HG02588 (cell line): ENCODE data around the gene PITRM1.

ENCODE experiments used
- ATAC-seq: cut with Tn5 transposase; IDR thresholded peaks from one replicate; pipeline ENCODE4 v1.9.1; 2021; ENCODE audit warnings: mild to moderate bottlenecking, moderate library complexity; ENCODE audit not compliant: unreplicated experiment

PITRM1 gene

DNA sequence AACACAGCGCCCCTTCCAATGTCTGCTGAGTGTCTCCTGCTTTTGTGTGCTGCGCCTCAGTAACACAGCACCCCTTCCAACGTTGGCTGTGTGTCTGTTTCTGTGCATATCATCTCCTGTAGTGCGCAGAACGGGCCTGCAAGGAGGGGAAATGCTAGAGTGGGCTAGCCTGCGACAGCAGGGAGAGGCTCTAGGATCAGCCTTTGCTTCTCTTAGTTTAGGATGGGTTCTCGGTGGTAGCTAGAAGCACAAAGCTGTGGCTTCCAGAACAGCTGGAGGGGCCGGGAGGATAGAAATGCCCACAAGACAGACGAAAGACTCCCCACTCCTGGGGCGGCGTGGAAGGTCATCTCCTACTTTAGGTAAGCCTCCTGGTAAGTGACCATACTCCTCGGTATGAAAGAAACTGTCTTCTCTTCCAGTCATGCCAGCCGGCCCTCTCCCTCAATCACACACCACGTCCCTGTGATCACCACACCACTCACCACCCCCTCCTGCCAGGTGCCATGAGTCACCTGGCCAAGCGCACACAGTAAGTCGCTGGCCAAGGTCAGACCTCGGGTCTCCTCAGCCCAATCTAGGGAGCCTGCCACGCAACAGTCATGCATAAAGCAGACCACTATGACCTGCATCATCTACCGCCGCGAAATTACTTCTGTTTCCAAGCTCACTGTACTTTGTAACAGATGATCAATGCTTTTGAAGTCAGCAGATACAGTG, 4.8 kb downstream of the PITRM1 start:
- ATAC-seq: no peak

DNA sequence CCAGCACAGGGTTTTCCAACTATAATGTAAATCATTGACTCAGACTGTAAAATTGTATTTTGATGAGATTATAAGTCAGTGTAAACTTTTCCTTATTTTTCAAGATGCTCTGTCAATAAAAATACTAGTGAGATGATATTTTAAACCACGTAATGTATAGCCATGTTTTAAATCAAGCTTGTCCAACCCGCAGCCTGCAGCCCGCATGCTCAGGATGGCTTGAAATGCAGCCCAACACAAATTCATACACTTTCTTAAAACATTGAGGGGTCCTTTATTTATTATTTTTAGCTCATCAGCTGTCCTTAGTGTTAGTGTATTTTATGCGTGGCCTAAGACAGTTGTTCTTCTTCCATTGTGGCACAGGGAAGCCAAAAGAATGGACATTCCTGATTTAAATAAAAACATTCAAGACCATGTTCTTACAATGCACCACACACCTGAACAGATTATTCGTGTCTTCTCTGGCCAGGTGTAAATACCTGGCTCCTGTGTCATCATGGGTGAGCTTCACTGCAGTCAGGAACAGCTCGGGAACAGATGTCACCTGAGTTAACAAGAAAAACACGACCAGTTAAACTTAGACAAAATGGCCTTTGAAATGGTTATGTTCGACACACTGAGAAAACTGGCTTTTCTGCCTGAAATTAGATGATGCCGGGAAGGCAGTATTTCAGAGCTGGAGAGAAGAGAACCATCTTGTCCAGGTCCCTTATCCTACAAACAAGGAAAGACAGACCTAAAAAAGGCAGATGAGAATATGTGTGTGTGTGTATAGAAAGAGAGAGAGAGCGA, 5.9 kb downstream of the PITRM1 start:
- ATAC-seq: no peak

DNA sequence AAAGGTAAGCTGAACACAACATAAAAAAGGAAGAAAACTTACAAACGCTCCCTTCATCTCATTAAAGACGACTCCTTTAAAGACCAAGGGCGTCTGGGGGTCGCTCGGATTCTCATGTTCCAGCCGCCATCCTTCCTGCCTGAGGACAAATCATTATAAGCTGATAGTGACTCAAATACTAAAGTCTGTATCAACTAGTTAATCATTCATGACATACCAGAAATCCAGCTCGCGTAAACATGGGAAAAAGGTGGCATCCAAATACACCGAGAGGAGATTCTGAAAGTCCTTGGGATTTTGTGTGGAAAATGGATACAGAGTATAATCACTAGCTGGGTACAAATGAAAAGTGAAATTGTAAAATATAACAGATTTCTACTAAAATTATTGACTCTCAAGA, 7.4 kb downstream of the PITRM1 start:
- ATAC-seq: no peak

DNA sequence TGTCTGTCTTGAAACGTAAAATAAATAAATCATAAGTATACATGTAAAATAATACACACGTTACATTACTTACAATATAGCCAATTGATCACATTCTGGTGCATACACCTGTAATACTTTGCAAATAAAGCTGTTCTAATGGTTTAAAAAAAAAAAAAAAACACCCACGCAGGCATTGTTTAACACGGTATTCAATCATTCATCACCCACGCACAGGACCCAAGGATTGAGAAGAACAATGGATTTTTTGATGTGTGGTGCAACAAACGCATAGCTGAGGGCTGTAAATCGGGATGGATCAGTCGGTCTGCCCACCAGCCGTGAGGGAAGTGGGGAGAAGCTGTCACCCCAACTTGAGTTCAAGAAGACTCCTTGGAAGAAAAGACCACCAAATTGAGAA, 8.7 kb downstream of the PITRM1 start:
- ATAC-seq: no peak

DNA sequence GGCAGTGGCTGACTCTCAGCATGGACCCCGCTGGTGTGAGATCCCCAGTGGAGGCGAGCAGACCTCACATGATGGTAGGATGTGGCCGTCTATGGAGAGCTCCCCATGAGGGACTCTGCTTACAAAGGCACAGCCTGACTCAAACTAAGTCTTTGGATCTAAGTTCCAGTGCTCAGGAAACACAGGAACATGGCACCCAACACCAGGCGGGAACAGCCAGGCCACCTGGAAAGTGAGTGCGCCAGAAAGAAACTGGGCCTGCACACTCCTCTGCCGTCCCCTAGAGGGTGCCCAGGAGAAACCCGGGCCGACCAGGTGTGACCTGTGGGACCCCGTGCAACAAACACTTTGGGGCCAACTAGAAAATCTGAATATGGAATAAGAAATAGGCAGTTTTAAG, 10.0 kb downstream of the PITRM1 start:
- ATAC-seq: no peak

DNA sequence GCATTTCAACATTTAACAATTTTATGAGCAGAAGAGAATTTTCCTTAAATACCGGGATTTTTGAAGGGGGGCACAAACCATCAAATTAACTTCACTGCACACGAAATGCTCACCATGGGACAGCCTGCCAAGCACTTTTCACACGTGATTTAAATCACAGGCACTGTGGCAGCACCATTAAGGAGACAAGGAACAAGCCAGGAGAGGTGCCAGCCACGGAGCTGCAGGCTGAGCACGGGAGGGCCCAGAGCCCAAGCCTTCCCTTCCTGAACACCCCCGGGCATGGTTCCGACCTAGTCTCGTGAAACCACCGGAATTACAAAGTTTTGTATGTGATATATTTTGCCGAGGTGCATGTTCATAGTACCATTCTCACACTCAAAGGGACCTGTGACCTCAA, 13.4 kb downstream of the PITRM1 start:
- ATAC-seq: no peak

DNA sequence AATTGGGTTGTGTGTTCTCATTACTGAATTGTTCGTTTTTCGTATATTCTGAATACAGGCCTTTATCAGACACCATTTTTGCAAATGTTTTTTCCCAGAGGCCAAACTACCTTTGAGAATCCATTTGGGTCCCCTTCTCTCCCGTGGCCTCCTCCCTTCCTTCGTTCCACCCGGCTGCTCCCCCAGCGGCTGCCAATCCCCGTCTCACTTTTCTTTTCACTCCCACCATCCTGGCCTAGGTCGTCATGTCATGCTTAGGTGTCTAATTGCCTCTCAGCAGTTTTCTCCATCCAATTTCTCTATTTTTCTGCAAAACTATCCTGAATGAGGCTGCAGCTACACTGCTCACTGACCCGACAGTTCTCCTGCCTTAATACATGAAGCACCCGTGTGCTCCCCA, 17.9 kb downstream of the PITRM1 start:
- ATAC-seq: no peak

DNA sequence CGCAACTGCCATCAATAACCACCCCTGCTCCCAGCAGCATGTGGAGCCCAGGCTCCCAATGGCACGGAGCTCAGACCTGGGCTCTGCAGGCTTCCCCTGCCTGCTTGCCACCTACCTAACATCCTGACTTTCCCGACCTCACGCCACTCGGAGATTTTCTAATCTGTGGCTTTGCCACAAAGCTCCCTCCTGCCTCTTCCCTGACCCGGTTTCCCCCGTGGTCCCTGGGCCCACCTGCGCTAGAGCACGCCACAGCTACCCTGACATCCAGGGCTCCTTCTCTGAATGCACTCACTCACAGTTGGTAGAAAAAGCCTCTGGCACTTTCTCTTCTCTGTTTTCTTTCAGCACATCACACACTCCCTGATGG, 20.0 kb downstream of the PITRM1 start:
- no peak for ATAC-seq

DNA sequence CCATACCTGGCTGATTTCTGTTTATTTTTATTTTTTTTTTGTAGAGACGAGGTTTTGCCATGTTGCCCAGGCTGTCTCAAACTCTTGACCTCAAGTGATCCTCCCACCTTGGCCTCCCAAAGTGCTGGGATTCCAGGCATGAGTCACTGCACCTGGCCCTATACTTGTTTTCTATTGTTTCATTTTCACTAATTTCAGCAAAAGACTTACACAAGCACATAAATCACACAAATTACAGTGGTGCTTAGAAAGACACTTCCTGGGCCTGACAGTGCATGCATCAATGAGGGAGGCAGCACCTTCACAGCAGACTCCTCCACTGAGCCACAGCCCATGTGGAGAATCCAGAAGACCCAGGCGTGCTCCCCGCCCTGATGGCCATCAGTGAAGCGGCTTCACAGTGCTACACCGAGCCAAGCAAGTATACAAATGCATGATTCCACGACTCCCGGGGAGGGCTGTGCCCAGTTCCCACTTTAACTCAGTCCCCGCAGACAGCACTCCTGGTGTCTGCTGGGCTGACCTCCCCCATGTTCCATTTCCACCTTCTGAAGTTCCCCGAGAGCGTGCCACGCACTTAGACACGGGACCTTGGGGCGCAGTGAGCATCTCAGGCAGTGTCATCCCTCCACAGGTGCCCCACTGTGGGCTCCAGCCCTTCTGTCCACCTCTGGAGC, 20.6 kb downstream of the PITRM1 start:
- ATAC-seq: no peak

DNA sequence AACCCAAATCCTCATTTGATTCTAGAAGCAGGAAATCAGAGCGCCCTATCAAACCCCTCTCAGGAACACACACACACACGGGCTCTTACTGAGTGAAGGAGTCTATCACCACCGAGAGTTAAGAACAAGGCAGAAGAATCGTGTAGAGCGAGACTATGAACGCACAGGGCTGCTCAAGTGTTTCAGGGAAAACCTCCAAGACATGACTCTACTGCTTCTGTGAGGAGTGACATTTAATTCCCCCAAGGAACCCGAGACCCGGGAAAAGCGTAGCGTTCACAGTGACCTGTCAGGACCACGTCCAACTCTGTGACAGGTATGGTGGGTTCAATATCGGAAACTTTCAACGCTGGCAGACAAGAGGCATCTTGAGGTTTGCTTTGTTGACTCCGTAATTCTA, 21.6 kb downstream of the PITRM1 start:
- ATAC-seq: no peak

DNA sequence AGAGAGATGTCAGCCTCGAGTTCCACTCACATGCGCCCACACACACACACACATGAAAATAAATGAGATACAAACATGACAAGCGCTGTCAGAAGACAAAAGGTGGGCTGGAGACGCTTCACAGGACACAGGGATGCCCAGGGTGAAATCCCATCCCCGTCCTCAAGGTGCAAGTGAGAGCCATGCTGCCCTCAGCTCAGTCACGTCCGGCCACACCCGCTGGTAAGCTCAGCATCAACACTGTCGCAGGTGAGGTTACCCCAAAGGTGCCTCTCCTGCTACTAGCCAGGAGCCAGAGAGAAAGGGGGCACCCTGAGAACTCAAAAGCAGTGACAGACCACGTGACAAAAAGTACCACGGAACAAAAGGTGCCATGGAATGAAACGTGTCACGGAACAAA, 22.2 kb downstream of the PITRM1 start:
- ATAC-seq: no peak

DNA sequence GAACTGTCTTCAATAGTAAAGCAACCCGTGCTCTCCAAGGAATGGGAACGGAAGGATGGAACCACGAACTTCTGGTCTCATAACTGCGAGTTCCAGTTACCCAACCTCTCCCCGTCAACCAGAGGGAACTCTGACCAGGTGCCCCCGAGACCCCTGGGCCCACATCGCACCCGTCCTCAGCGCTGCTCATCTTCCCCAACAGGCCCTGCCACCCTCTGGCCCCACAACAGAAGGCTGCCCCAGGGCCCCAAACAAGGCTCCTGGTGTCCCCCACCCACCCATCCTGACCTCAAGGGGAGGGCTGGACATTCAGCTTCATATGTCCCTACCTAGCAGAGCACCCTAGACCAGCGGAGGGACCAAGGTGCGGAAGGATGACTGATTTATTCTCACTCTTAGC, 22.7 kb downstream of the PITRM1 start:
- ATAC-seq: no peak

DNA sequence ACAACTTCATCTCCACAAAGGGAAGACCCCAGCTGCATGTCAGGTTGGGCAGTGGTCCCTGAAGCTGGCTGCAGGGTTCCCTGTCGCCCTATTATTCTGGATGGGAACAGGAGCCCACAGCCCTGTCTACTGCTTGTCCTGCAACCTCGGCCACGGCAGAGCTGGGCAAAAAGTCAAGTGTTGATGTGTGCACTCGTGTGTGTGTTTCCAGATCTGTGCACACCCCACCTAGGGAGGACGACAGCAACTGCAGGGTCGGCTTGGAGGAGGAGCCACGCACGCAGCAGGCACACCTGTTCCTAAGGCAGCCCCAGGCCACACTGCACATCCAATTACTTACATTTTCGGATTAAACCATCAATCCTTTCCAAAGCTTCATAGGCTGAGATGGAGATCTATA, 23.6 kb downstream of the PITRM1 start:
- no peak for ATAC-seq

DNA sequence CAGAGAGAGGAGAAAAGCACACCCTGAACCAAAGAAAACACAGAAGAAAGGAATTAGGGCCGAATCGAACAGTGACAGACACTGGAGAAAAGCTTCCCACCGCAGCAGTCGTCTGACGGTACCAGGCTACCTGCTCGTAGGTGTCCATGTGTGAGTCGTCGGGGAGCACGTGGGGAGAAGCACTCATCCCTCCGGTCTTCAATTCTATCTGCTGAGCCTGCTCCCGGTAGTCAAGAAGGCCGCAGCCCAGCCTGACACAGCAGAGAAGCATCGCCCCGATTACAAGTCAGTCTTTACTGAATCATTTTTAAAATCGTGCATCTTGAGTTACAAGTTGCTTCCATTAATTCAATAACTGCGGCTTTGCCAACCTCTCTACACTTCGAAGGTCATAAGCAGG, 24.5 kb downstream of the PITRM1 start:
- no peak for ATAC-seq

DNA sequence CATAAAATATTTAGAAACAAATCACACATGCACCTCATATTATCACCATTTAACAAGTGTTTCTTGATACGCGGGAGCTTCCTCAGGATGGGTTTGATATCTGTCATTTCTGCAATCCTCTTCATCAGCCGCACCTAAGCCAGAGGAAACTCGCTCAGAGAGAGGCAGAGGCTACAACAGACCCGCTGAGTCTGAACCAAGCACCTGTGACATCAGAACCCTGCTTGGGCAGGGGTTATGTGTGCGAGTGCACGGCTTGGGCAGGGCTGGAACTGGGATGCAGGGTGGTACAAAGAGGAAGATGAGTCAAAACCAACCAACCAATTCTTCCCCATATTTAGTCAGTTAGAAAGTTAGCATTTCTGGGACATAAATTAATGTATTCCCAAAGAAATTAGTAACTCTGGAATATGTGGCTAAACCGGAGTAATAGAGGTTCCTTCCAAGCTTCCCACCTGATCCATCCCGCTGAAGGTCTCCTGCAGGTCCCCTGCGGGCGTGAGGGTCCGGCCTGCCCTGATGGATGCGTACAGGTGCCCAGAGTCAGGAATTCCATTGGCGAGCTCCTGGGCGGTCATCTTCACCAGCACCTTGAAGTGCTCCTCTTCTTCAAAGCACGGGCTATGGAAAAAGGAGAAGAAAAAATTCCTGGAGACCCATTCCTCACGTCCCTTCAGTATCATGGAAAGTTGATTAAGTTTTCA, 25.3 kb downstream of the PITRM1 start:
- no peak for ATAC-seq

DNA sequence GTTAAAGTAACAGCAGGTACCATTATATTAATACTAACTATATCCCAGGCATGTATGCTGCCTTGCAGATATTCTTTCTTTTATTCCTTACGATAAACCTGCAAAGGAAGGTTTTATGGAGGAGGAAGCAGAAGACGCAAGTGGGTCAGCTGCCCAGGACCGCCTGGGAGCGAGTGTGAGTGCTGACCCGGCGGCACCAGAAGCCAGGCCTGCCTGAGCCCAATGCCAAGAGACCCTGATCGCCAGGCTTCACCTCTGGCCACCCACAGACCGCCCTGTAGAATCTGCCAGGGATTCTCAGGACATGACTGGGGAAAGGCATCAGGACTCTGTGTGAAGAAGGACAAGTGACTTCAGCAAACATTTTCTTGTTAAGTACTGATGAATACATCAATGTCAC, 26.3 kb downstream of the PITRM1 start:
- ATAC-seq: no peak

DNA sequence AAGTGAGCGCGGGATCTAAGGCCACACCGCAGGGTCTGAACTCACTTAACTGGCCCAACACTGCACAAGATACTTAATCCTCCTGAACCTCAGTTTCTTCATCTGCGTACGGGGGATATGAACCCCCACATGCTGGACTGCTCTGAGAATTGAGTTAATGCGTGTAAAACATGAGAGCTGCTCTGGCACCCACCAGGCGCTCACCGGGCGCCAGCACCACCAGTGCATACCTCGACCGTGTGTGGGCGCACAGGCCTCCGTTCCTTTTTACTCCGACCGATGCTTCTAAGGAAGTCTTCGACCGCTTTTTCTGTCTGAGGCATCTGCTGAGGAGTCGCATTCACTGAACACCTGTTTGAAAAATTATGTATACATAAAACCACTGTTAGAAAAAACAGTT, 27.2 kb downstream of the PITRM1 start:
- ATAC-seq: no peak

DNA sequence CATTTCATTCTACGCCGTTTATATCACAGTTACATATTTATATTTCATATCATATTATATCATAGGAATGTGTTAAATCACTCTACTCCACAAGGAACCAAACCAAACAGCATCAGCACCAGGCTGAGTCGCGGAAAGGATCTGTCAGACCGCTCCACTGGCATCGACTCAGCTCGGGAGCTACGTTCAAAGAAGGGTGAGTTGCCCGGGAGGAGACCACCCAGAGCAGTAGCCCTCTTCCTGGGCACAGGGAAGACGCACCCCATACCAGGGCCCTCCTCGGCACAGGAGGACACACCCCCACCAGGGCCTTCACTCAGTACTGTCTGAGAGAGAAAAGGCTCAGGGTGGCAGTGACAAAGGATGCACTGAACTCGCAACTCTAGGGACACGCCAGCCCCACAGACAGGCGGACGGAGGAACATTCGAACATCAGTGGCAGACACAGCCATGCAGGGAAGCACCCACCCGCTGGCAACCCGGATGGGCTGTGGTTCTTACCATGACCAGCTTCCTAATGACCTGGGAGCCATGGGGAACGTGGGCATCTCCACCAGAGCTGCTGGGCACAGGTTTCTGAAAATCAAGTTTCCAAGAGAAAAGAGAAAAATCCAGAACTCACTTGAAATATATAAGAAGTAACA, 28.7 kb downstream of the PITRM1 start:
- ATAC-seq: no peak

DNA sequence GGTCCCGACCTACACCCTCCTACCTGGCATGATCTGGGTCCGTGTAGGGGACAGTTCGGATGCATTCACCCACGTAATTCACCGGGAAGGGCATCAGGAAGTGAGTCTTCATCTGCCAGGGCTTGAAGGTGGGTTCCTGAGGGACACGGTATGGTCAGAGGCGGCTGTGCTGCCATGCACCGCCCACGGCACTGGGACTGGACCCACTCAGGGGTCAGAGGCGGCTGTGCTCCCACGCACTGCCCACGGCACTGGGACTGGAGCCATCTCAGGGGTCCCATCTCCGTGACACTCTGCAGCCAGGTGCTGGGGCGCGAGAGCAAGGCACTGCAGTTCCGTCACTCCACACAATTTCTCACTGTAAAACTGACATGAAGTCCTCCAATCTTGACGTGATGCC, 29.2 kb downstream of the PITRM1 start:
- ATAC-seq: no peak

DNA sequence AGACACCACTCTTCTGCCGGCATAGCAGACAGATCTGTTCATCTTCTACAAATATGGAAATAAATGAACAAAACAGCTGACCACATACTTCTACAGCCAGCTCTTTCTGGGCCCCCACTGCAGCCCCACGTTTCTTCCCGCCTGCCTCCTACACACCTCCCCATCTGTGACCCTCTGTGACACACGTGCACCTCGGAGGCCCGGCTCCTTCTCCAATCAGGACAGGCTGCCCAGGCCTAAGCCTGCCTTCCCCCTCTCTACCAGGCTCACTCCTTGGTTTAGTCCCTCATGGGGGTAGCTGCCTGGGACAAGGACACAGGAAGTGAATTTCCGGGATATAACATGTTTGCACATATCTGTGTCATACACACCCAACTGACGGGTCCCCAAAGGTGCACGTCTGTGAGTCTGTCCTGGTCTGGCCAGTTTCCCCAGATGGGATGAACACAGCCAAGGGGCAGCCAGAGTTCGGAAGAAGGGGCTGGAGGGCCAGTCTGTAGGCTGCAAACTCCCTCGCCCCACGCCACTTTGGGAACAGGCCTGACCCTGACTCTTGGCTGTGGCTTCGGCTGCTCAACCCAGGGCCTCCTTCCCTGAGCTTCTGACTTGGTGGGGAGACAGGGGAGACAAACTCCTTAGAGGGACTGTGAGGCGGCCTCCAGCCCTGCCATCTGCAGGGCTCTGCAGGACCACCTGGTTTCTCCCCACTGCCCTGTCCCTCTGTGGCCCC, 30.3 kb downstream of the PITRM1 start:
- ATAC-seq: no peak
